ENCODE measurements around the gene BICC1.

BICC1 gene

DNA sequence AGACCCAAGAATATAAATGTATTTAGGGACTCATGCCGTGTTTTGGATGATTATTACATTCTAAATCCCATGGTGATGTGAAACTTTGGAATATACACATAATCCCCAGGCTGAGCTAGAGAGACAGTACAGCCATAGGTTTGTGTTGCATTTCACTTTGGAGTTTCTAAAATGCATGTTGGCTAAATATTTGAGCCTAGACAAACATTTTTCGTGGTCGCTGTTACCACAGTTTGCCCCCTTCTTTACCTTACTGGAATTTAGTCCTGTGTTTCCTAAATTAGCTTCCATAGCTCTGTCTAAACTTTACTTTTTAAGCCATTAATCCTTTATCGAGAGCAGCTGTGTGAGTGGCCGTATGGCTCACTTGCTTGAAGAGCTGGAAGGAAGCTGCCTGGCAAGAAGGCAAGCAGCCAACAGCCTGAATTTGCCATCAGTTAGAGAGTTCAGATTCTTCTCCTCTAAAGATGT lies 192.0 kb downstream of the BICC1 start:
- Histone ChIP-seq H3K4me1 (ENCODE audit: control insufficient read depth, insufficient read depth, low read length, poor library complexity, severe bottlenecking) (no peaks in the 10 kb centered on the region), H3K9me3 (ENCODE audit: control insufficient read depth, low read length) (no peaks in the 10 kb centered on the region), H3K27me3 (replicated peaks; ENCODE audit: control insufficient read depth, insufficient read depth, low read length, poor library complexity, severe bottlenecking) (no peaks in the 10 kb centered on the region), H3K36me3 (ENCODE audit: control insufficient read depth, insufficient read depth, low read length) (no peaks in the 10 kb centered on the region), H3K27ac (ENCODE audit: insufficient read depth, low read length, poor library complexity, severe bottlenecking) (no peak overlapping the region), H3K4me3 (ENCODE audit: insufficient read depth, low read depth, low read length, poor library complexity, severe bottlenecking) (no peak overlapping the region)
- no peak for DNase-seq

DNA sequence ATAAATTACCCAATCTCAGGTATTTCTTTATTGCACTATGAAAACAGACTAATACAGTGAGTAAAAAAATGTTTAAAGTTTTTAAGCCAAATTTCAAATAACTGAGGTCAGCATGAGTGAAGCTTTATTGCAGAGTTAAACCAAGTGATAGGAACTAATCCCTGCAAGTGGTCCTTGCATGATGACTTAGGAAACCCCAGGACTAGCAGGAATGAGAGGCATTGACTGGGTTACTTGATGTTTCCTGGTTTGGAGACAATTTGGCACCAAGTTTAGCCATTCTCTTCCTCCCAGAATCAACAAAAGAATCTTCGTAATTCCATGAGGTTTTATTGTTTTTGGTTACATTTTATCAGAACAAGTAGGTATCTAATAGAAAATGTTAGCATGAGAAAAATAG lies 194.2 kb downstream of the BICC1 start:
- no peaks in the 10 kb centered on the region for H3K4me1 ChIP-seq (ENCODE audit: control insufficient read depth, insufficient read depth, low read length, poor library complexity, severe bottlenecking)
- H3K27me3 ChIP-seq (replicated peaks; ENCODE audit: control insufficient read depth, insufficient read depth, low read length, poor library complexity, severe bottlenecking), result no peaks in the 10 kb centered on the region
- no peak overlapping the region for H3K4me3 ChIP-seq (ENCODE audit: insufficient read depth, low read depth, low read length, poor library complexity, severe bottlenecking)
- no peak overlapping the region for H3K27ac ChIP-seq (ENCODE audit: insufficient read depth, low read length, poor library complexity, severe bottlenecking)
- DNase-seq, result no peak
- H3K36me3 ChIP-seq (ENCODE audit: control insufficient read depth, insufficient read depth, low read length), result no peaks in the 10 kb centered on the region
- no peaks in the 10 kb centered on the region for H3K9me3 ChIP-seq (ENCODE audit: control insufficient read depth, low read length)

DNA sequence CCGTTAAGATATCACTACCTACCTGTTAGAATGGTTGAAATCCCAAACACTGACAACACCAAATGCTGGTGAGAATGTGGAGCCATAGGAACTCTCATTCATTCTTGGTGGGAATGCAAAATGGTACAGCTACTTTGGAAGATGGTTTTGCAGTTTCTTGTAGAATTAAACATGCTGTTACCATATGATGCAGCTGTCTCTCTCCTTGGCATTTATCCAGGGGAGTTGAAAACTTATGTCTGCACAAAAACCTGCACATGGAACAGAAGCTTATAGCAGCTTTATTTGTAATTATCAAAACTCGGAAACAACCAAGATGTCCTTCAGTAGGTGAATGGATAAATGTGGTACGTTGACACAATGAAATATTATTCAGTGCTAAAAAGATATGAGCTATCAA lies 199.5 kb downstream of the BICC1 start:
- Histone ChIP-seq H3K36me3 (ENCODE audit: control insufficient read depth, insufficient read depth, low read length) (no peaks in the 10 kb centered on the region), H3K4me1 (ENCODE audit: control insufficient read depth, insufficient read depth, low read length, poor library complexity, severe bottlenecking) (no peaks in the 10 kb centered on the region), H3K27me3 (replicated peaks; ENCODE audit: control insufficient read depth, insufficient read depth, low read length, poor library complexity, severe bottlenecking) (no peaks in the 10 kb centered on the region), H3K4me3 (ENCODE audit: insufficient read depth, low read depth, low read length, poor library complexity, severe bottlenecking) (no peak overlapping the region), H3K9me3 (ENCODE audit: control insufficient read depth, low read length) (no peaks in the 10 kb centered on the region), H3K27ac (ENCODE audit: insufficient read depth, low read length, poor library complexity, severe bottlenecking) (no peak overlapping the region)
- no peak for DNase-seq

DNA sequence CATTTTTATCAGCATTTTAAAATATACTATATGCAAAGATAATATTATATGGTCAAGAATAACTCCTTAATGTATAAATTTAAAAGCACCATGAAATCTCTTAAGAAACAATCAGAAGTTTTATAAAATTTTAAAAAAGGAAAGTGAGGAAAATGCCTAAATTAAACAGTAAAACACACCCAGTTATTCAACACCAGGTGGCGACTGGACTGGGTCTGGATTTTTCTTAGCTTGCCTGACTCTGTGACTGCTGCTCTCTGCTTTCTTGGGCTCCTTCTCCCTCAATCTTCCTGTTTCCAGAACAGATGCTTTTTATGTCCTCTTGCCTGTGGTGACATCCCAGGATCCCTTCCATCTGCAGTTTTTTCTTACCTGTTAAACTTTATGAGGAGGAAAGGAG lies 200.3 kb downstream of the BICC1 start:
- H3K27me3 ChIP-seq (replicated peaks; ENCODE audit: control insufficient read depth, insufficient read depth, low read length, poor library complexity, severe bottlenecking), result no peaks in the 10 kb centered on the region
- no peak for DNase-seq
- H3K4me3 ChIP-seq (ENCODE audit: insufficient read depth, low read depth, low read length, poor library complexity, severe bottlenecking), result no peak overlapping the region
- H3K9me3 ChIP-seq (ENCODE audit: control insufficient read depth, low read length), result no peaks in the 10 kb centered on the region
- no peak overlapping the region for H3K27ac ChIP-seq (ENCODE audit: insufficient read depth, low read length, poor library complexity, severe bottlenecking)
- H3K4me1 ChIP-seq (ENCODE audit: control insufficient read depth, insufficient read depth, low read length, poor library complexity, severe bottlenecking), result no peaks in the 10 kb centered on the region
- H3K36me3 ChIP-seq (ENCODE audit: control insufficient read depth, insufficient read depth, low read length), result no peaks in the 10 kb centered on the region

DNA sequence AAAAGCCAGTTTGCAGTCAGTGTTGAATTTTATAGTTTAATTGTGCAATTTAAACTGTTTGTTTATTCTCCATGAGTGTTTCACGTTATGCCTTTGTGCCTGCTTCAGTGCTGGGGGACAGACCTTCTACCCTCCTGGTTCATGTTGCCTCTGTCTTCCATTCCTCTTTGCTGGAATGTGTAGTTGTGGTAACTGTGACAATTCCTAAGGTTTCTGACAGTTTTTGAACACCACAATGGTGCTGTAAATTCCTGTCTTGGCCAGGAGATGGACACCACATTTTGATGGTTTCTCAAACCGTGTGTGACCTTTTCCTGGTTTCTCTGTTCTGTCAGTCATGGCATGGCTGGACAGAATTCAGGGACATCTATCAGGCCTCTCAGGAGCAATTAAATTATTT lies 201.7 kb downstream of the BICC1 start:
- Histone ChIP-seq H3K27ac (ENCODE audit: insufficient read depth, low read length, poor library complexity, severe bottlenecking) (no peak overlapping the region), H3K27me3 (replicated peaks; ENCODE audit: control insufficient read depth, insufficient read depth, low read length, poor library complexity, severe bottlenecking) (no peaks in the 10 kb centered on the region), H3K4me3 (ENCODE audit: insufficient read depth, low read depth, low read length, poor library complexity, severe bottlenecking) (no peak overlapping the region), H3K9me3 (ENCODE audit: control insufficient read depth, low read length) (no peaks in the 10 kb centered on the region), H3K4me1 (ENCODE audit: control insufficient read depth, insufficient read depth, low read length, poor library complexity, severe bottlenecking) (no peaks in the 10 kb centered on the region), H3K36me3 (ENCODE audit: control insufficient read depth, insufficient read depth, low read length) (no peaks in the 10 kb centered on the region)
- DNase-seq, result no peak

DNA sequence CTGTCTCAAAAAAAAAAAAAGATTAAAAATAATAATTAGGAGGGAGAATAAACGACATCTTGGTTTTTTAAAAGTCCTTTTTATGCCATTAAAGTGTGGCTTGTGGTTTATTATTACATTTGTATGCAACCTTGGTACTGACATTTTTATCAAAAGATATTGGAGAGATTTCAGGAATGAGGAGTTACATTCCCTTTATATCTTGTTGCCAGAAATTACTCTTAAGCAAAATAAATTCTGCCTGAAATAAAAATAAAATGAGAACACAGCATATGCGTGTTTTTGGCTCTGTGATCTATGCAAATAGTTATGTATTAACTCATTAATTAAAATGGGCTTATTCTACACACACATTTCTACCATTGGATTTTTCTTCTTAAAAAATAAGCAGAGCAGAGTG lies 202.4 kb downstream of the BICC1 start:
- H3K27me3 ChIP-seq (replicated peaks; ENCODE audit: control insufficient read depth, insufficient read depth, low read length, poor library complexity, severe bottlenecking), result no peaks in the 10 kb centered on the region
- no peaks in the 10 kb centered on the region for H3K36me3 ChIP-seq (ENCODE audit: control insufficient read depth, insufficient read depth, low read length)
- no peak overlapping the region for H3K4me3 ChIP-seq (ENCODE audit: insufficient read depth, low read depth, low read length, poor library complexity, severe bottlenecking)
- no peaks in the 10 kb centered on the region for H3K9me3 ChIP-seq (ENCODE audit: control insufficient read depth, low read length)
- H3K27ac ChIP-seq (ENCODE audit: insufficient read depth, low read length, poor library complexity, severe bottlenecking), result no peak overlapping the region
- no peak for DNase-seq
- no peaks in the 10 kb centered on the region for H3K4me1 ChIP-seq (ENCODE audit: control insufficient read depth, insufficient read depth, low read length, poor library complexity, severe bottlenecking)

DNA sequence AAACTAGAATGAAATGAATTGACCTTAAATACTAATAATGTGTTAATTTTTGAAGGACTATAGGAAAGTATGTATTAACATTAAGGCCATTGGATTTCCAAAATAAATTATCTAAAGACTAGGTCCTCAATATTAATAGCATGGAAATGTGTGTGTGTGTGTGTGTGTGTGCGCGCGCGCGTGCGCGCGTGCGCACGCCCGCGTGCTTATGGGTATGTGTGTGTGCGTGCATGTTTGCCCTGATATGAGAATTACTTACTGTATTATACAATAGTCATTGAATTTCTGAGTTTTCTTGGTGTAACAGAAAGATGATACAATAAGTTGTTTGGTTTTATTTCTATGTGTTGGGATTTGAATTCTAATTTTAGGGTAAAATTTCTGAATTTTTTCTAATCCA lies 205.9 kb downstream of the BICC1 start:
- DNase-seq, result no peak
- H3K27ac ChIP-seq (ENCODE audit: insufficient read depth, low read length, poor library complexity, severe bottlenecking), result no peak overlapping the region
- H3K27me3 ChIP-seq (replicated peaks; ENCODE audit: control insufficient read depth, insufficient read depth, low read length, poor library complexity, severe bottlenecking), result no peaks in the 10 kb centered on the region
- H3K4me1 ChIP-seq (ENCODE audit: control insufficient read depth, insufficient read depth, low read length, poor library complexity, severe bottlenecking), result no peaks in the 10 kb centered on the region
- no peak overlapping the region for H3K4me3 ChIP-seq (ENCODE audit: insufficient read depth, low read depth, low read length, poor library complexity, severe bottlenecking)
- no peaks in the 10 kb centered on the region for H3K9me3 ChIP-seq (ENCODE audit: control insufficient read depth, low read length)
- H3K36me3 ChIP-seq (ENCODE audit: control insufficient read depth, insufficient read depth, low read length), result no peaks in the 10 kb centered on the region

DNA sequence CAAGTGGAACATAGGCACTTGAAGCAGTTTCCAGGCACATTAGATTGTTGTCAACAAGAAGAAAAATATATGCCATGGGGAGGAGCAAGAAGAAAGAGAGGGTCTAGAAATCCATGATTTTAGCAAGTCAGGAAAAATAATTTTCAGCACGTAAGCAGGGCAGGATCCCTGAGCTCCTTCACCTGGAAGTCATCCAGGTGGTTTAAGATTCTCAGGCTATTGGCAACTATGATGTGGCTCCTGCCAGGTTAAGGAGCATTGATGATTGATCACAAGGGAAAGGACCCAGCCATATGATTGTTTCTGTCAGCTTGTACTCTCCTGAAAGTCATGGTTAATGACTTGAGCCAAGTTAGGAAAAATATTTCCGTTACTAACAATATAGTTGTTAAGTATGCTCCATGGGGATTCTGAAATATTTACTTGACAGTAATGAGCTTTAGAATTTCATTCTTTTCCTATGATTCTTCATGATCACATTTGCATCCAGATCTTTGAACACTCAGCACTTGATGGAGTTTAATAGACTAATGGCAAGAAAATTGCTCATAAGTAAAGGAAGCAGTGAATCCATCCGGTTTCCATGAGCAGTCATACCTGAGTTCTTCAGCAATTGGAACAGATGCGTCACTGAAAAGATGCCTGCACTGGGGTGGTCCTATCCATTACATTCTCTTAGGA lies 209.1 kb downstream of the BICC1 start:
- H3K36me3 ChIP-seq (ENCODE audit: control insufficient read depth, insufficient read depth, low read length), result no peaks in the 10 kb centered on the region
- no peaks in the 10 kb centered on the region for H3K27me3 ChIP-seq (replicated peaks; ENCODE audit: control insufficient read depth, insufficient read depth, low read length, poor library complexity, severe bottlenecking)
- H3K9me3 ChIP-seq (ENCODE audit: control insufficient read depth, low read length), result no peaks in the 10 kb centered on the region
- no peak overlapping the region for H3K27ac ChIP-seq (ENCODE audit: insufficient read depth, low read length, poor library complexity, severe bottlenecking)
- H3K4me1 ChIP-seq (ENCODE audit: control insufficient read depth, insufficient read depth, low read length, poor library complexity, severe bottlenecking), result no peaks in the 10 kb centered on the region
- H3K4me3 ChIP-seq (ENCODE audit: insufficient read depth, low read depth, low read length, poor library complexity, severe bottlenecking), result no peak overlapping the region
- DNase-seq, result no peak

DNA sequence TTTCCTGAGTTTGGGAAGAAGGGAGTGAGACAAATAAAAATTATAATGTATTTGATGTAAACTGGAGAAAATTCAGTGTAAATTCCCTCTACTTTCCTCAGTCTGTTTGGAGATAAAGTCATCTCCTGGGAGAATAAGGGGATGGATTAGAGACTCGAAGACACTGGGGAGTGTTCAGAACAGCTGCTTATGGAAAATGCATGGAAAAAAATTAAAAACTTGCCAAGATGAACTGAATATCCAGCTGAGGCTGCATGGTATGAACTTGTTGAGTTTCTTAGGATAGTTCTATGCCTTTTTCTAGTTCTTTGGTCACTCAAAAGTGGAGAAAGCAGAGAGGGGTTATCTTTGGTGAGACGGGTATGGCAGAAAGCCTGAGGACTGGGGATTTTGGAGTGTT lies 210.5 kb downstream of the BICC1 start:
- DNase-seq, result no peak
- Histone ChIP-seq H3K27me3 (replicated peaks; ENCODE audit: control insufficient read depth, insufficient read depth, low read length, poor library complexity, severe bottlenecking) (no peaks in the 10 kb centered on the region), H3K9me3 (ENCODE audit: control insufficient read depth, low read length) (no peaks in the 10 kb centered on the region), H3K4me1 (ENCODE audit: control insufficient read depth, insufficient read depth, low read length, poor library complexity, severe bottlenecking) (no peaks in the 10 kb centered on the region), H3K36me3 (ENCODE audit: control insufficient read depth, insufficient read depth, low read length) (no peaks in the 10 kb centered on the region), H3K27ac (ENCODE audit: insufficient read depth, low read length, poor library complexity, severe bottlenecking) (no peak overlapping the region), H3K4me3 (ENCODE audit: insufficient read depth, low read depth, low read length, poor library complexity, severe bottlenecking) (no peak overlapping the region)

DNA sequence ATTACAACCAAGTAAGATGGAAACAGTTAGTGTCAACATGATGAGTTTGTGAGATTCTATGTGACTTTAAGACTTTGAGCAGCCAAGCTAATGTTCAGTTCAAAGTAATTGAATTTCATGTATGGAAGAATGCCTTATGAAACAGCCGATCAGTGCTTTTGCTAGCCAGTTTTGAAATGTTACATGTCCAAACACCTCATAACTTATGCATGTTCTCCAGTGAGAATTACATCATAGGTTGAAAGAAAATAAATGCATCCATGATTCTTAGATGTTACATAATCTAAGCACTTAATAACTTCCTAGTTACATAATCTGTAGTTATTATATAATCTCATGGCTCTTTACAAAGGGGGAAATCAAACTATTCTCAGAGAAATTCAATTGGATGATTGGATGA lies 211.3 kb downstream of the BICC1 start:
- Histone ChIP-seq H3K9me3 (ENCODE audit: control insufficient read depth, low read length) (no peaks in the 10 kb centered on the region), H3K27me3 (replicated peaks; ENCODE audit: control insufficient read depth, insufficient read depth, low read length, poor library complexity, severe bottlenecking) (no peaks in the 10 kb centered on the region), H3K4me3 (ENCODE audit: insufficient read depth, low read depth, low read length, poor library complexity, severe bottlenecking) (no peak overlapping the region), H3K27ac (ENCODE audit: insufficient read depth, low read length, poor library complexity, severe bottlenecking) (no peak overlapping the region), H3K36me3 (ENCODE audit: control insufficient read depth, insufficient read depth, low read length) (no peaks in the 10 kb centered on the region), H3K4me1 (ENCODE audit: control insufficient read depth, insufficient read depth, low read length, poor library complexity, severe bottlenecking) (no peaks in the 10 kb centered on the region)
- no peak for DNase-seq
